Activated CD8-positive, alpha-beta memory T cell treated with anti-CD3 and anti-CD28 coated beads, Interleukin-2, amount 50 U/mL, for 1 hour (primary cell): ENCODE results near the gene SSPN.

Source experiments
- DNase-seq: peaks from one replicate; pipeline ENCODE4 v3.0.0-alpha.2; 2020; ENCODE audit errors: extremely low read depth

SSPN gene

DNA sequence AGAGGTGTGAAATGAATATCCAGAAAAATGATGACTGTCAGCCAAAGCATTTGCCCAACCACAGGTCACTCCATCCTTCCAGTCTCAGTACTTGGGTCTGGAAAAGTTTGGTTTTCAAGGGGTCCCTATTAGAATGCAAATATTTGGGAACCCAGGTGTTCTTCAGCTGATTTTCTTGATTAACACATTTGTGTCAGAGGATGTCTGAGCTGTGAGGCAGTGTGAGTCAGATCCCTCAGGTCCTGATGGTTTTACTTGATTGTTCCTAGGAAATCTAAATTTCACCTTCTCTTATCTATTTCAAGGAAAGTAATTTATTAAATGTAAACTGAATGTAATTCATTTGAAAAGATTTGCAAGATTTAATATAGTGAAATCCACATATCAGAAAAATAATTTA is 71.5 kb downstream of the SSPN start:
- no peak for DNase-seq

DNA sequence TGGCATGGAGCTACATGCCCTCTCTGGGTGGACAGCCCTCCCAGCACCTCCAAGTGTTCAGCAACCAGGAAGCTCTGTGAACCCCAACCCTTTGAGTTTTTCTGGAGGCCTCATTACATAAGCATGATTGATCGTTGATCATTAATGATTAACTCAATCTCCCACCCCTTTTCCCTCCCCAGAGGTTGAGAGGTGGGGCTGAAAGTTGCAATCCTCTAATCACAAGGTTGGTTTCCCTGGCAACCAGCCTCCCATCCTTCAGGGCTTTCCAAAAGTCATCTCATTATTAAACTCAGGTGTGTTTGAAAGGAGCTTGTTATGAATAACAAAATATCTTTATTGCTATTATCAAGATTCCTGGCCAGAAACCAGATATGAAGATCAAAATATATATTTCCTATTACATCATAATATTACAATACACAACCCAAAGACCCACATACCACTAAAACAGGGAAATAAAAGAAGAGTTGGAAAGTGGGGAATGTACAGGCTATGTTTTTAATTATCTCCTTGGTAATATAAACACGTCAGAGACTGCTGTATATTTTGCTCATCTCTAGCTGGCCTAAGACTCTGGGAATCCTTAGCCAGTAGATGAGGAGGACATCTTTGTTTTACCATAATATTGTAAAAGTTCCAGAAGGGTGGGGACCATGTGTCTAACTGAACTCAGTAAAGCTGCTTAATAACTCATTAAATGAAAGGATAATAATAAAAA is 73.6 kb downstream of the SSPN start:
- no peak for DNase-seq

DNA sequence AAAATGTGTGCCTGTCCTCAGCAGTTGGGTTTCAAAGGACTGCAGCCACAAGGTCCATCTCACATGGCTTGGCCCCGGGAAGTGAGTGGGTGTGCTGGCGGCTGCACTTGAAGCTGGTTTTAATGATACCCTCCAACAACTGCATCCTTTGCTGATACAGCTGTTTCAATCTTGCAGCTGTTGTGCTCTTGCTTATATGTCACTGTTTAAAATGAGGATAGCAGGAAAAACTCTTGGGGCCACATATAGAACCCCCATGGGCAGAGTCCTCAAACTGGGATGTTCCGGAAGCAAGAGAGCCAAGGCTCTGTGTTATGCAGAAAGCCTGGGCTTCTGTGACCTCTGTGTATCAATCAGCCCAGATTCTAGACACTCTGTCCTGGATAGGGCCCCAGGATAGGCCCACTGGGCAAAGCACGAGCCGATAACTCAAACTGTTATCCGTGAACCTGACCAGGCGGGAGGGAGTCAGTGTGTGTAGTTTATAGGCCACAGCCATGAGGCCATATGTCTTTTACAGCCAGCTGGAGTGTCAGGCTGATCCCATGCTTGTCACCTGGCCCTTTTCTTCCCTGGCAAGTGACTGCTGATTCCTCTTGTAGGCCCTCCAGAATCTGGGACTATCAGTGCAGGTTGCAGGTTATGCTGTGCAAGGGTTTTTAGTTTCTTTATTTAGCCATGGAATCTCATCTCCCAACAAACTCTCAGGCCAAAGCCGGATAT is 74.3 kb downstream of the SSPN start:
- DNase-seq = no peak

DNA sequence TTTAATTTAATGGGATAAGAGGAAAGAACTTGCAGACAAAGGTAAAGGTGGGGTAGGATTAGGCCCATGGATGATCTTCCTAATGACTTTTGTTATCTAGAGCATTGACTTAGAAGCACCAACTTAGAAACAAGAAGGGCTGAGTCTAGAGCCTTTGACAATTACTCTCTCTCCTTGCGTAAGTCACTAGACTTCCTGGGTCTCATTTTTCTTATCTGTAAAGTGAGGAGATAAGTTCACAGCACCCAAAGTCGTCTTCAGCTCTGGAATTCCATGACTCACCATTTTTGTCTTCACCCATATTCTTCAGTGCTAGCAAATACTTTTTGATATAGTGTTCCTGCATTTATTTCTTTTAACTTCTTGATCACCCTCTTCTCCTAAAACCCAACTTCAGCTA is 75.7 kb downstream of the SSPN start:
- DNase-seq = no peak

DNA sequence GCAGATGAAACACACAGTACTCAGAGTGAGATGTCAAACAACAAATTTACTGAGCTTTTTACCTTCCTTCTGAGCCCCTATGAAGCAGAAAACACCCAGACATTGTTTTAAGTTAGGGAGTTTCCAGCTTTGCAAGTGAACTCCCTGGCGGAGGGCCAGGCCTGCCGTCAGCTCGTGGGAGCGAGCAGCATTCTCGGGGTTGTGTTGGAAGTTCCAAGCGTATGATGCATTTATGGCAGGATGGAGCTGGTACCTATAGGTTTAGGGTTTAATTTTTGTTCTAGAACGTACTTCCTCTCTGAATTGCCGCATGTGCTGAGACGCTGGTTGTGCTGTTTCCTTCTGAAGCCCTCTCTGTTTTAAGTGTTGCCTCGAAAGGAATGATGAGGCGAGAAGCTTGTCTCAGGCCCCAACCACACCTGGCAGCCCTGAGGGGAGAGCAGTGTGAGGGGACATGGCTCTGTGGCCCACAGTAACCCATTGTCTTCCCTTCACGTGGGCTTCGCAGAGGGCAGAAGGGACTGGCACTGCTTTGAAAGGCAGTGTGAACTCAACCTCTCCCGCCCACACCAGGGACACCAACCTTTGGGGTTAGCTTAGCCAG is 76.6 kb downstream of the SSPN start:
- DNase-seq = no peak

DNA sequence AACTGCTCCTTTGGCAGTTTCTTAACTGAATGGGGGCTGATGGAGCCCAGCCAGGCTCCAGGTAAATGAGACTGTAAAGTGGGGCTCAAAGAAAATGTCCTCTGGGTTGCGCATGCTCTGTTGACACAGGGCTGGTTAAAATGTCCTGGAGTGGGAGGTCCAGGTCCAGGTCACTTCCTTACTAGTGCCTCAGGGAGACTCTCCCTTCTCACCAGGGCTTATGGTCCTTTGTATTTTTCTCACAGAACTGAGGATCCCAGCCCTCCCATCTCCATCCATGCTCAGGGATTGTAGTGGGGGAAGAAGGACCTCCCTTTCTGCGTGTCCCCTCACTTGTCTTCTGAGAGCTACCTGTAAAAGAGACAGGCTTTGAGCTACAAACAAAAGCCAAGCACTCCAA is 77.5 kb downstream of the SSPN start:
- DNase-seq = no peak

DNA sequence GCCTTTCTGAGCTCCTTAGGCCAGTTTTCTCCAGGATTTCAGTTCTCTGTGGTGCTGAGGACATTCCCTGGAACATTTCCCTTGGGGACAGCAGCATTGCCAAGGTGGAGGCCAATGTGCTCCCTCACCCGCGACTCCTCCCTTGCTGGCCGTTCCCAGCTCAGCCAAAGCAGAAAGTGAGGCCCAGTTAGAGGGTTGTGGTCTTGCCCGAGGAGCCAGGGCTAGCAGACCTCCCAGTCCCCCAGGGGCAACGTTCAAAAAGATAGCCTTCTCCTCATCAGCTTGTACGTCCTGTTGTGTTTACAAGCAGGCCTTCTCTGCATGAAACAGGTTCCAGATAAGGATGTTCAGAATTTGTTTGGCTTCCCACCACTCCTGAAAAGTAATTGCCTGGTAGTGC is 78.4 kb downstream of the SSPN start:
- DNase-seq = no peak

DNA sequence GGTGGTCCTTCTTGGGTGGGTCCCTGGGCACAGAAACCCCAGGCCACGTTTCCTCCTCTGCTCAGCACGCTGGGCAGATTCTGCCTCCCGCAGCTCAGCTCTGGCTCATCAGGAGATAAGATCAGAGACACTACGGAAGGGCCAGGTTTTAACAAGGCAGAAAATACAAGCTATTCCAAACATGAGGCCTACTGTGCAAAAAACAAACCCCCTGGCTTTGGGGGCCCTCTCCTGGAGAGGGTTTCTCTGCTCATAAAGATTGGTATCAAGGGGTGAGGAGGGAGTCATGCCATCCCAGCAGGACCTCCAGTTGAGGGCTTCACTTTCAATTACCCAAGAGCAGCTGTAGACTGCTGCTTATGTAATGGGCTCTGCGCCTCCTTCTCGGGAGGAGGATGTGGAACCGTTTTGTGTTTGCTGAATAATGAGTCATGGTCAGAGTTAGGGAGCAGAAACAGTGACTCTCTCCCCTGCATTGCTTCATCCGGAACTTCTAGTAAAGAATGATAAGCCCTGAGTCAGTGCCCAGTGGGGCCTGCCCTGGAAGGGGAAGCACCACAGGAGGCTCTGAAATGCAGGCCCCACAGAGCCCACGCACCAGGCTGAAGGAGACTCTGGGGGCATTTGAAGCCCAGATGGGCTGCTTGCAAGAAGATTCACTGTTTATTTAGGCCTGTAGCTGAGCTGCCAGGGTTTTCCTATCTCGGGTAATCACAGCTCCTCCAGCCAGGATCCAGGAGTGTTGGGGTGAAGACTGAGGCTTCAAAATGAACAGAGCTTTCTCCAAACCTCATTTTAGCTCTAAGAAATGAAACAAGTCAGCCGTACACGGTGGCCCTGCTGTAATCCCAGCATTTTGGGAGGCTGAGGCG is 79.3 kb downstream of the SSPN start:
- no peak for DNase-seq

DNA sequence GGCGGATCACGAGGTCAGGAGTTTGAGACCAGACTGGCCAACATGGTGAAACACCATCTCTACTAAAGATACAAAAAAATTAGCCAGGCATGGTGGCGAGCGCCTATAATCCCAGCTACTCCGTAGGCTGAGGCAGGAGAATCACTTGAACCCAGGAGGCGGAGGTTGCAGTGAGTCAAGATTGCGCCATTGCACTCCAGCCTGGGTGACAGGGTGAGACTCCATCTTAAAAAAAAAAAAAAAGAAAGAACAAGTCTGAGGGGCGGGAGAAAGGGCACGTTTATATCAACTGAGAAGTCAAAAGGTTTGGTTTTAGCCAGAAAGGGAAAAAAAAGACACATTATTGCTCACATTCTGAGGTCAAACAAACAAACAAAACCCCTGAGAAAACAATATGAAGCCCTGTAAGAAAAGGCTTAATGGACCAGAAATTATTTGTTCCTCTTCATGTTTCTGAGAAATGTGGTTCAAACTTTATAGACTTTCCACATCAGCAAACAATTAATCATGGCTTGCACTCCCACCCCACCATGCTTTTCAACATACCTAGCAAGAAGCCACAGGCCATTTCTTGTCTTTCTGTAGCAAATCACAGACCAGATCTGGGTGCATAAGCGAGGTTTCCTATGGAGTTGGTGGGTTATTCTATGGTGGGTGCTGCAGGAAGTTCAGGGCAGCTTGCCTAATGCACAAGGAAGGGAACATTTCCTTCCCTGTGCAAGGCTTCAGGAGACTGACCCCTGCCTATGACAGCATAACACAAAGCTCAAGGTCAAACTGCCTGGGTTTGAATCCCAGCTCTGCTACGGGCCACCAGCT is 80.1 kb downstream of the SSPN start:
- DNase-seq = no peak

DNA sequence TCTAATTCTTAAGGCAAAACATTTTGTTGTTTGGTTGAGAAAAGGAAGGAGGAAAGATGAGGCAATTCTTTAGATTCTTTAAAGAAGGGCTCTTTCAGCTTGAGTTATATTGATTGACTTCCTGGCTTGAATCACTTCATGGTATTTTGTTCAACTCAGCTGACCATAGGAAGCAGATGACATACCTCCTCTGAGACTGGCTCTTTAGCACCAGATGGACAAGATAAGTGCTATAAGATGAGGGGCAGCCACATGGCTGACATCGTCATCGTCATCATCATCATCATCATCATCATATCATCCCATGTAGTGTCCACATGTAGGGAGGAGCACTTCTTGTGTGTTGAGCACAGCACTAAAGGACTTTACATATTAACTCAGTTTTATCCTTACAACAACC is 81.3 kb downstream of the SSPN start:
- no peak for DNase-seq

DNA sequence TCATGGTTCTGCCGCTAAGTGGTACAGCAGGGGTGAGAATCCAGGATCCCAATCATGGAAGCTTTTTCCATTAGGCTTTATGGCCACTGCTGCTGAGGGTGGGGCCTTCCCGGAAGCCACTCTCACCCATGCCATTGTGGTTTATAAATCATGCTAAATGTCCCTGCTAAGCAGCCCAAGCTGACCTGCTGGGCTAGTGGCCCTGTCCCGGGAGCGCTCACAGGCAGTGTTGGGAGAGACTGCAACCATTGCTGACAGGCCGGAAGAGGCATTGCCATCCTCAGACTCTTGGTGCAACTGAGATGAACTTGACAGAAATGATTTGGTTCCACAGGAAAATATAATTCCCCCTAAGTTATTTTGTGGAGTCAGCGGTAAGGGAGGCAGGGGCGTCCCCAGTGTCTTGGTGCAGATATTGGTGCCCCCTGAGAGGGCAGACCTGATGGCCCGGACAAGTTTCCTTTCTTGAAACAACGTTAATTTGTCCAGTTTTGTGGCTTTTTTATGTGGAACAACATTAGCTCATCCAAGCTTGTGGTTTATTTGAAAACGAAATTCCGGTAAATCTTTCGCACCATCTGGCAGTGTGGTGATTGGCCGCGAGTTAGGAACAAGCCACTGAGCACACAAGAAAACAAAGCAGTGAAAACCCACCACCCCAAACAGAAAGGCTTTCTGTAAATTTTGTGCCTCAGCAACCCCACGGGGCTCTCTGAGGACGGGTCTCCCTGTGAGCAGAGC is 82.3 kb downstream of the SSPN start:
- no peak for DNase-seq

DNA sequence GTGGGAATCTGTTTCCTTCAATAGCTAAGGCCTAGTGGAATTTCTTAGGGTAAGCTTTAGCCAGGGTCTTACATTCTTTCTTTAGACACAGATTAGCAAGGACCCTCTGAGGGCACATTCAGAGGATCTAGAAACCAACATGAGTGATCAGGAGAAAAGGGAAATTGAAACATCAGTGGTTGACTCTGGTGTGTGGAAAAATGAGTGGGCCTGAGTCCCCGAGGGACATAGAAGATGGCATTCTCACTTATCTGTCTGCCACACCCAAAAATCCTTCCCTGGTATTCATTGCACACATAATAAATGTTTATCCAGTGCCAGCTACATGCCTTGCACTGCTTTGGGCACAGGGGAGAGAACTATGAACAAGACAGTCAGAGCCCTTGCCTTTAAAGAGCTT is 82.9 kb downstream of the SSPN start:
- DNase-seq = no peak

DNA sequence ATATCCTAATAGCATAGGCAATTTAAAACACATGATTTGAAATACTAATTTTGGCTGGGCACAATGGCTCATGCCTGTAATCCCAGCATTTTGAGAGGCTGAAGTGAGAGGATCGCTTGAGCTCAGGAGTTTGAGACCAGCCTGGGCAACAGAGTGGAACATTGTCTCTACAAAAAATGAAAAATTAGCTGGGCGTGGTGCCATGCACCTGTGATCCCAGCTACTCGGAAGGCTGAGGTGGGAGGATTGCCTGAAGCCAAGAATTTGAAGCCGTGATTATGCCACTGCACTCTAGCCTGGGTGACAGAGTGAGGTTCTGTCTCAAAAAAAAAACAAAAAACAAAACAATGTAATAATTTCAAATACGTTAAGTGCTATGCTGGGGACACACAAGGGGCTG is 83.3 kb downstream of the SSPN start:
- DNase-seq = no peak

DNA sequence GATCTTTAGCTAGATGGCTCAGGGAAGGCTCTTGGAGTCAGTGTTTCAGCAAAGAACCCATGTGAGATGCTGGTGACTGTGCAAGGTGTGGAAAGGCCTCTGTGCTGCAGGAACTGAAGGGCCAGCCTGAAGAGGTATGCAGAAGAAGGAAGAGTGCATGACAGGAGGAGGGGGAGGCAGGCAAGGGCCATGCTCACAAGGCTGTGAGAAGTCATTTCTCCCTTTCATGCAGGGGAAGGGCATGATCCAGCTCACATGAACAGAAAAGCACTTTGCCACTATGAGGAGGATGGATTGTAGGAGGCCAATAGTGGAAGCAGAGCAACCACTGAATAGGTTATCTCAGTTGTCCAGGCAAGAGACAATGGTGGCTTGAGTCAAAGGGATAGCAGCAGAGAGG is 83.7 kb downstream of the SSPN start:
- DNase-seq = no peak

DNA sequence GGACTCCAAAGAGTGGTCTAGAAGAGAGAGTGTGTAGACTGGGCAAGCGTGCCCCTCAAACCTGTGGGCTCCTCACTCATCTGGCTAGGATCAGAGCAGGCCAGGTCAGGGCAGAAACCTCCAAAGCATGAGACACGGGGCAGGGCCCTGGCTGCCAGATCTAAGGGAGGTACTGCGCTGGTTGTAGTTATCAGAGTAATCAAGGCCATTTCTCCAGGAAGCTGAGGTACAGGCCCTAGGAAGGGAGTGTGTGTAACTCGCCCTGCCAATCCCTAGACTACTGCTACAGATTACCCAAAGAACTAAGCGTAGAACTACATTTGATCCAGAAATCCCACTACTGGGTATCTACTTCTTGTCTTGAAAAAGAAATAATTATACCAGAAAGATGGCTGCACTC is 84.5 kb downstream of the SSPN start:
- DNase-seq = no peak

DNA sequence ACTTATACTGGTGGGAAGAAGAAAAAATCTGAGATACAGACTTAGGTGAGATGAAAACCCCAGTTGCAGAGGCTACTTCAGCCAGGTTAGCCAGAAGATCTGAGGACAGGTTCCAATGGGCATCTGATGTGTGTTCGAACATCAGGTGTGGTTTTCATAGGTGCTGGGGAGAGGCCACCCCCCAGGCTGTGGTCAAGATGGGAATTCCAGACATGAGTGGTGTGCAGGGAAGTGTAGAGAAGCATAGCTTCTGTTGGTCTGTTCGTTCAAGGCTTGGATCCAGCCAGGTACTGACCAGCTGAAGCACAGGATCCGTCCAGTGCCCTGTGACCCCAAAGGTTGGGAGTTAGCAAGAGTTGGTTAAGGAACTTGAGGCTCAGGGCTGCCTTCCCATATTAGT is 85.5 kb downstream of the SSPN start:
- DNase-seq = no peak

DNA sequence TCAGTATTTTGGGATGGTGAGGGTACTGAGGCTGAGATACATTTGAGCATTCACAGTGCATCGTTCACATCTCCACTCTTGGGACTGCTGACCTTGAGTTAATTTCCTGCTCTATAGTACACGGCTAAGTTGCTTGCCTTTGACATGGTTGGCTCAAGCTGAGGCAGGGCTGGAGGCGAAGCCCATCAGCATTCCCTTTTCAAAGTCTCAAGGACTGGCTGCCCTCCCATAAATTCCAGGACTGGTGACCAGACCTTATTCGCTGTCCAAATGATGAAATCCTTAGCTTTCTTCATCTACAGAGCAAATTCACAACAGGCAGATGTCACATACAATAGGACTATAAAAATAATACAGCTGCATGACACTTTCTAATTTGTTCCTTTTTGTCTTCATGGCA is 85.9 kb downstream of the SSPN start:
- no peak for DNase-seq

DNA sequence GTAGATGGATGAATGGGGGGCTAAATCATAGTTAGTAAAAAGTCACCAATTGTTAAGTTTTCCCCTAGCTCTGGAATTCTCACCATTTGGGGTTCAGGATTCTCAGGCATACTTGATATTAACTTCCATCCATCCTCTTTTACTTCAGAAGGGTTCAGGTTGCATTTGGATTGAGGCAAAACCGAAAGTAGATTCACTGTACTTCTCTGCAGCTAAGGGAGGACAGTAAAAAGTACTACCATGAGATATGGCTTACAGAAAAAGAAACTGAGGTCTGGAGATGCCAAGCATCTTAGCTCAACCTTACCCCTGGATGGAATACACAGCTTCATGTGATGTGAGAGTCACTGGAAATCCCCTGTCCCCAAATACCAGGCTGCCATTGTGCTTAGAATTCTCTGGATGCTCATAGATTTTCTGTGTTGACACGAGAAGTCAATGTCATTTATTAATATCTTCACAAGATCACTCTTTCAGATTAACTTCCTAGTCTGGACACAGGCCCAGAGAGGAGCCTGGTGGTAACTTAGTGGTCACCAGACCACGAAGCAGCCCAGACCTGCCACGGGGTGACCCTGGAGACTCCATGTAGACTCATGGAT is 87.1 kb downstream of the SSPN start:
- no peak for DNase-seq

DNA sequence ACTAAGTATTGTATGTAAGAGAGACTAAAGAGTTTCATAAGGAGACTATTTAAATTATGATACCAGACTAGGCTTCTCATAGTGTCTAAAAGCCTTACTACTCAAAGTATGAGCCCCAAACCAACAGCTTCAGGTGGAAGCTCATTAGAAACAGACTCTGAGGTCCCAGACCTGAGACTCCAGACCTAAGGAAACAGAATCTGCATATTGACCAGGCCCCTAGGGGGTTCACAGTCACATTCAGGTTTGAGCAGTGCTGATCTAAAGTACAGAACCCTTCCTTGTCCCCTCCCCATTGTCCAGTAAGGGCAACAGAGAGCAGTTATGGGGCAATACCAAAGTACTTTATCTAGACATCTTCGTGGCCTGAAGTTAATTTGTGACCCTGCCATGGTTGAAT is 87.7 kb downstream of the SSPN start:
- DNase-seq = no peak

DNA sequence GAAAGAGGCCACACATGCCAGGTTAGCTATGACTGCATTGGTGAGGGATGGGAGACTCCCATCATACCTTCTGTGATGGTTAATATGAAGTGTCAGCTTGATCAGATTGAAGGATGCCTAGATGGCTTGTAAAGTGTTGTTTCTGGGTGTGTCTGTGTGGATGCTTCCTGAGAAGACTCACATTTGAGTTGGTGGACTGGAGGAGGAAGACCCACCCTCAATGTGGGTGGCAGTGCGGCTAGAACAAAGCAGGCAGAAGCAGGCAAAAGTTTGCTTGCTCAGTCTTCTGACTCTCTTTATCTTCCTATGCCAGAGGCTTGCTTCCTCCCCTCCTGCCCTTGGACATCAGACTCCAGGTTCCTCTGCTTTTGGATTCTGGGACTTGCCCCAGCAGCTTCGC is 88.2 kb downstream of the SSPN start:
- DNase-seq = no peak
